ENCODE measurements around the gene NTNG1.
"Not testable (repeated sequence)": the region's sequence is repeated elsewhere in the genome, so short reads cannot be mapped to it uniquely, and the experiment has no call there.

Gene NTNG1

DNA sequence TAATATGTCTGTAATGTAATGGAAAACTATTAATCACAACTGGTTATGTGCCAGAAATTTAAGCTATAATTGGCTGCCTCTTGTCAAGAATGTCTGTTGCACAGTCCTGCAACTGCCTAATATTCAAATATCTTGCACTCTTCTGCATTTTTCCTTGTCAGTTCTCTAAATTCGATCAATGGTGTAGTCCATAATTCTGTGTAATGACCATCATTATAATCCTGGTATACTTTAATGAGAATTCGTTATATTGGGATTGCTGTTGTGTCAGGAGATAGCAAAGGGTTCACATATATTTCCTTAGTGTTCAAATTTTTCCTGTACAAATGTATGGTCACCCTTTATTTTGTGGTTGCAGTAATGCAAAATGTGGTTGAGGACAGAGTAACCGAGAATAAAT, 4.8 kb downstream of the NTNG1 start:
- DNase-seq: peak; percentile 84 to 89

DNA sequence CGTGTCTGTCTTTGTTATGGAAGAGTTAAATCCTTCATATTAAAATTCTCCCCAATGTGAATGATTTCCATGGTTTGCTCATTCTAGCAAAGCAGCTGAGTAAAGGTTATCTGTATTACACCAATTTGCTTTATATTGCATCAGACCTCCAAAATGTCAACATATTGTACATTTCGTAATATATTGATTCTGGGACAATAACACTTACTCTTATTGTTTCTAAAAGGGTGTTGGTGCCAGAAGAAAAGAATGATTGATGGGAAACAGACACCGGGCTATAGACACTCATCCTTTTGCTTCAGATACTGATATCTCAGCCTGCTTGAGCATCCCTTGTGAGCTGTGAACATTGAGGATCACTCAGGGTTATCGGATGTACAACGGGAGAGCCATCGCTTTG, 7.0 kb downstream of the NTNG1 start:
- peak in 1 of 2 experiments; percentile 55 for DNase-seq

DNA sequence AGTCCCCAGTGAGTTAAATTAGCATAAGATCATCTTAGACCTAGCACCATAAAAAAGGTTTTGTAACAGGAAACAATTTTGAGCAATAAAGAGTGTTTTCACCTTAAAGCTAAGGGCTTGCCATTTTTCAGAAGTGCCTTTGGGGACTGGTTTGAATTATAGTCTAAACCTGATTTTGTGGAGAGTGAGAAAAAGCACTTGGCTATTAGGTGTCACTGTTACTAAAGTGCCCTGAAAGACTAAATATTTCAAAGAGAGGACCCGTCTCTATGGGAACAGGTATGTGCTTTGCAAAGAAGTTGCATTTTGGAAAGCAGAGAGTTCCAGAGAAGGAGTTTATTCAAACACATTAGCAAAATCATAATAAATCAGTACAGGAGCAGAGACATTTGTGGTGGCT, 9.1 kb downstream of the NTNG1 start:
- DNase-seq: no peak

DNA sequence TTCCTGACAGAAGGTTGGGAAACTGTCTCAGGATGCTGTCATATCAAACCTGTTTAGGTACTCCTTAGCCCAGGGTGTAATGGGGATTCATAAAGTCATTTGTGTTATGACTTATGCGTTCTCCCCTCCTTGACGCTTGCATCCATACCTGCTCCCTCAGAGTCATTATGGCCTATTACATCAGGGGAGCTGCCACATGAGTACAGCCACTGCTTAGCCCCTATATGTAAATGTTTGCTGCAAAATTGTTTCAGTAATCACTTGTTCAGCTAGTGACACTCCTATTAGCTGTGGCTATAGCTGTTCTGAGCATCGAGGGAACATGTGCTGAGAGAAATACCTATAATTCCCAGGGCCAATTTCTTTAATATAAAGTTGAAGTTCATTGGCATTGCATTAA, 10.5 kb downstream of the NTNG1 start:
- DNase-seq: no peak

DNA sequence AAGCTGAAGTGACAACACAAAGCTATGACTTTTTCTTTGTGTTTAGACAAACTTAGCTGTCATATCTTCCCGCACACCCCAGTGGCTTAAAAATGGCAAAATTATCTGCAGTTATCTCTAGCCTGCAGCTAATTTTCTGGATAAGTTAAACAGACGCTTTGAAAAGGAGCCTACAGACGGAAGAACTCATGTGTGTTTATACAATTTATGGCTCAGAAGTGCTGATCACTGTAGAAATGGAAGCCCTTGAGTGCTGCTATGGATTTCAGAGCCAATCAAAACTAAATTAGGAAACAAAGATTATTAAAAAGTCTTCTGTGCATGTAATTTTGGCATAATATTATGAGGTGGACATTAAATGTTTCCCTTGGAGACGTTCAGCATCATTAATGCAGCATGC, 11.6 kb downstream of the NTNG1 start:
- peak in 1 of 2 experiments; percentile 35 for DNase-seq

DNA sequence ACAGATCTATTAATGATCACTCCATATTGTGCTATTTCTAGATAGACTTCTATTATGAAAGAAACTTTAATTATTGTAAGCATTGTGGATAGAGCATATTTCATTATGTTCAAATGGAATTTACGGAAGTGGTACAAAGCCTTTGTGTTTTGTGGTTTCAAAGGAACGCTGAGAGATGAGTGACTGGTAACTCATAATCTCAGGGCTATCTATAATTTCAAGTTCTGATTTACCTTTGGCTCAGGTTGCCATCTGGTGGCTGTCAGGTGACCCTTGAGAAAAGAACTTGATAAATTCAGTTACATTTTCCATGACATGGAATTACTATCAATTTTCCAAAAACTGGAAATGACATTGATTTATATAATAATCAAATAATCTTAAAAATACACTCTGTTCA, 12.2 kb downstream of the NTNG1 start:
- no peak for DNase-seq

DNA sequence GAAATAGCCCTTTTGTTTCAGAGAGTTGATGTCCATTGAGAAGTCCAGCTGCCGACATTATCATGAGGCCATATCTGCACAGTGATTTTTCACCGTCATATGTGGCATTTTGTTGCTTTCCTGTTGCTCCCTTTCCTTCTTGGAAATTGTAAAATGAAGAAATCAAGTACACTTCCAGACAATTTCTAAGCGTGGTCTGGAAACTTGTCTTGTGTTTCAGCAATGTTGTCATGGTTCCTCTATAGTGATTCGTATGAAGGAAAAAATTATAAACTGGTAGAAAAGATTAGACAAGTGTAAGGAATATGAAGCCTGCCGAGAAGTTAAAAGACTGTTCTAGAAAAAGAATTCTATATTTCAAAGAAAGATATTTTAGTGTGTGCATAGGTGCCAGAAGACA, 17.7 kb downstream of the NTNG1 start:
- DNase-seq: no peak

DNA sequence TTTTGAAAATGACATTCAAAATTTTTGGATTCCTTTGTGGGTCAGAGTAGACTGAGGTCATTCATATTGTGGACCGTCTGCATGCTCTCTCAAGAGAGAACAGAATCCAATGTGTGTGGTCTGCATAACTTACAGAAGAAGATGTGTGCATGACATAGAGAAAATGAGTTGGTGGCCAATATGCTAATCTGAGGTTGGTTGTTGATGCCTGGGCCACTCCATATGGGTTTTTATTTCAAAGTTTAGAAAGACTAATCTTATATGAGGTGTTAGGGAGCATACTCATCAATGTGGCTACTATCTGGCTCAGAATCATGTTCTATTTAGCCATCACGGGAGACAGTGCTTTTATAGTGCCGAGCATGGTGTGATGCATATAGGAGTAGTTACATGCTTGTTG, 18.2 kb downstream of the NTNG1 start:
- DNase-seq: no peak

DNA sequence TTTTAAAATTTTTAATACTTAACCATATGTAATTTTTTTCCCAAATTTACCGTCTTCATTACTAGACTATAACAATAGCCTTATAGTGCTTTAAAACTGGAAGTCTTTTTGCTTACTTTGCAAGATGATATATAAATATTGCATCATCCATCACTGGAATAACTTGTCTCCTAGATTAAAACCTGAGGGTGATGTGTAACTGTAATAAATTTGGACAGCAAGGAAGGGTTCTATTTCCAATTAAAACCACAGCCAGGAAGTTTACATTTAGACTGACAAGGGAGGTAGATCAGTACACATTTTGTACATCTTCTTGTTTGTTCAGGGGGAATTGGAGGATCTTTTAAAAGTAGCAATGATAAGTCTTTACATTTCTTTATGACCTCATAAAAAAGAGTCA, 21.9 kb downstream of the NTNG1 start:
- no peak for DNase-seq

DNA sequence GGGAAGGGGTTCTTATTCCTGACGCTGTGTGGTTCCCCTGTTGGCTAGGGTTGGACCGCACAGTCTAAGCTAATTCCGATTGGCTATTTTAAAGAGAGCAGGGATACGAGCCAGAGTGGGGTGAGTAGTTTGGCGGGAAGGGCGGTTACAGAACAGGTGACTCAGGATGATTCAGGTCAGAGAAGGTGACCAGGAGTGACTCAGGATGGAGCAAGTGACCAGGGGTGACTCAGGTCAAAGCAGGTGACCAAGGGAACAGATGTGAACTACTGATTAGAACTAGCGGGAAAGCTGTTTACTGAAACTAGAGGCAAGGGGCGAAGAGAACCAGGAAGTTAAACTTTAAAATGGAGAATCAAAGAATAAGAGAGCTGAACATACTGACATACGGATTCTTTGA, 24.1 kb downstream of the NTNG1 start:
- not testable (repeated sequence) for DNase-seq

DNA sequence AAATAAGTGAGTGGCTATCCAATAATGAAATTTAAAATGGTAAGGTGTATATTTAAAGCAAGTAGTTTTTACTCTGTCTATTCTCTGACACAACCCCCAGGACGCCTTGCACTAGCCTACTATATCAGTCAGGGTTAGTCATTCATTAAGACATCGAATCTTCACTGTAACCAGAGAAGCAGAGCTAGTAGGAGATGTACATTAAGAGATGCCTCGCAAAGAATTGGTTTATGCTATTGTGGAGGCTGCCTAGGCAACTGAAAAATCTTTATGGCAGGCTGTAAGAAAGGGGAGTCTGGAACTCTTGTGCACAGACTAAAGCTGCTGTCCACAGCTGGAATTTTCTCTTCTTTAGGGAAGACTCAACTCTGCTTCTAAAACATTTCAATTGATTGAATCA, 28.8 kb downstream of the NTNG1 start:
- DNase-seq: no peak

DNA sequence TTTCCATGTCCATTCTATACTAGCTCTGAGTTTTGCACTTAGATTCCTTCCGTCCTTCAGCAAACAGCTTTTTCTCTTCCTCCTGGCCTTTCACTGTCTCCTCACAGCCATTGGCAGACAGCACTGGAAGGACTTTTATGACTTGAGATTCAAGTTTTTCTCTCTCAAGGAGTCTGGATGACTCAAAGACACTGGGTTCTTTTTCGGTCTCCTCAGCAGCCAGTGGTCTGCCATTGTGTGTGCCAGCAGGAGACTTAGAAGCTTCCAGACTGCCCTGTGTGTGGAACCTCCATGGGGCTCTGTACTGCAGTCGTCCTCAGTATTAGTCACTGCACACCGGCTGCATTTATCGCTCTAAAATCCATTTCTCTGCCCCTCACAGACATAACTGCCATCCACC, 30.5 kb downstream of the NTNG1 start:
- DNase-seq: peak in 1 of 2 experiments; percentile 62

DNA sequence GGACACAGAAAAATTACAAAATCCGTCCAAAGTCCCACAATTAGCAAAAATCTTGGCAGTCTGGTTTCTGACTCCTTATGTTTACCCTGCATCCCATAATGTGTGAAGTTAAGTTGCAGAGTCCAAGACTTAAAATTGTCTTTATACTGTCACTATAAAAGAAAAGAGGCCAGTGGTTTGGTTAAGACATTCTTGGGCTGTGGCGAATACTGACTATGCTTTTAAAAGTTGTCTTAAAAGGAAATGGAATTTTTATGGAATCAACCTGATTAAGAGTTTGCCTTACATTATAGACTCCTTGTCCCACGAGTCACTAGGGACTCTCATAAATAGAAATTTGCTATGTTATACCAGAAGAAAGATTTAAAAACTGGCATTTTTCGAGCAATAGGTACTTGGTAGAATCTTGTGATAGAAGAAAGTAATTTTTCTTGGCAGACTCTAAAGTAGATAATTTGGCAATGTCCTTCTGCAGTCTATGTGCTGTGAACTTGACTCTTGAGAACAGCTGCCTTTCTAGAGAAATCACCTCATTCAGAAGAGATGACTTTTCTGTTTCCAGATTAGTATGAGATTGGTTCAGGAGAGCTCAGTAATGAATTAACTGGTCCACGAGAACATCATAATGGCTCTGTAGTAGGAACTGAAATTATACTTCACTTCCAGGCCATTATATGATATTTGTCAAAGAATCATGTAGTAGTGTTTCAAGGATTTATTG, 31.8 kb downstream of the NTNG1 start:
- peak in 1 of 2 experiments; percentile 67 for DNase-seq

DNA sequence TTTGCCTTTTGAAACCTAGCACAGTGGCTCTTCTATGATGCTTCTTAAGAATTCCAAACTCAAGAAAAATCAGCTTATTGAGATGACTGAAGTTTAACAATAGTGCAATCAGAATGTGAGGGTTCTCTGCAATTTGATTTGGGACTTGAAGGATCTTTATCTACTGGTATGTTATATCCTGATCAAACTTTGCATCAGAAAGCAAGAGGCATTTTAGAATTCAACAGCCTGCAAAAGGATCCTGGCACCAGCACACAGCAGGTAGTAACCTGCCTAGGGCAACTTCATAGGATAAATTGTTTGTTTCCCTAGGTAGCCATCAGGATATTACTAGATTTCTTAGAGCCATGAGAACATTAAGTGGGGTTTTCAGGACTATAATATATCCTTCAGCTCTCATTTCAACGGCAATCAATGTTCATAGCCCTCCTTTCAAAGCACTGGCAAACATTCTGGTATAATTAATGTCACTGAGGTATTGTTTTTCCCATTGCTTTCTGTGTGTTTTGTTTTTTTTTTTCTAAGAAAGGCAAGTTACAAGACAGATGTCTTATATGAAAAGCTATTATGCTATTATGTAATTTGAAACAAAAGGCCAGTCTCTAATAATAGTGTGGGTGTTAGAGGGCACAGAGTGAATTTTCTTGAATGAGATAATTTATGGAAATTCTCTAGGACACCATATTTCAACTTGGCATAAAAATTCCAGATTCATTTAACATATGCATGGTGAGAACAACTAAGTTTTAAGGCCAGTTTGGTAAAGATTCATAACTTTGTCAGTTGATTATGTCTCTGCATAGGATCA, 34.5 kb downstream of the NTNG1 start:
- no peak for DNase-seq

DNA sequence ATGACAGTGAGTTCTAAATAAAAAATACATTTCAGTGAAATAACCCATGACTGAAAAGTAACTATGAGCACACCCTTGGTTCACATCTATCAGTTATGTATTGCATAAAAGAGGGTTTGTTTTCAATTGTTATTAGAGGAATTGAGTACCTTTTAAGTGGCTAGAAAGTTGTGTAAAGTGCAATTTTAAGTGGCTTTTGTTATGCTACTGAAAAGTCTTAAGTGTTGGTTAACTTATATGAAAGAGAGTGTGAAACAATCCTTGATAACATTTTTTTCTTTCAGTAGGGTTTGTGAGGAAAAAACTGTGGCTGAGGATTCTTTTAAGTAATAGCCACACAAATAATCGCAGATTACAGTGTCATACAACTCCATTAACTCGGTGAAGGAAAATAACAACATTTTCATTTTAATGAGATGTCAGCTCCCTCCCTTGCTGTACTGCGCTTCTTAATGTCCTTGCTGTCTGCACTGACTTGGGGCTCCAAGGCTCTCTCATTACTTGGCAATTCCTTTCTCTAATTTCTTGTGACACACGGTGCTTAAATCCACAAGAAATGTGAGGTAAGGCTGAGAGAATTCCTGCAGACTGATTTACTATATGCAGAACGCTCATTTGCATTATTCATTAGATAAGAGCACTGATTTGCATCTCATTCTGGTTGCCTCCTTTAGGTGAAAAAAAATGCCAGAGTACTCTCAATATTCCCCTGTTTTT, 40.6 kb downstream of the NTNG1 start:
- no peak for DNase-seq

DNA sequence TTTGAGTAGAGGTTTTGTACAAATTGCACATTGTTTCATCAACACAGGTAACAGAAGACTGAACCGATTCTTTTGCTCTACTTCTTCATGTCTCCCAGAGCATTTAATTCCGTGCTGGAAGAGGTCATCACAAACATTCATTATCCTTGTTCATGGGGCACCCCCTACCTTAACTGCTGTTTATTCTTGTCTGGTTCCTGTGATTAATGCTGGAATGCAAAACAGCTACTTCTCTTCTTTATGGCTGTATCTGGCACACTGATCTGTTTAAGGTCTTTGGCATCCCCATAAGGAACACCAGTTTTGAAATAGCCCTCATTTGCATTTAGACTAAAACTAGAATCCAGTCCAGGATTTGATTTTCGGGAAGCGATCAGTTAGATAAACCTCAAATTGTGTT, 42.2 kb downstream of the NTNG1 start:
- DNase-seq: no peak

DNA sequence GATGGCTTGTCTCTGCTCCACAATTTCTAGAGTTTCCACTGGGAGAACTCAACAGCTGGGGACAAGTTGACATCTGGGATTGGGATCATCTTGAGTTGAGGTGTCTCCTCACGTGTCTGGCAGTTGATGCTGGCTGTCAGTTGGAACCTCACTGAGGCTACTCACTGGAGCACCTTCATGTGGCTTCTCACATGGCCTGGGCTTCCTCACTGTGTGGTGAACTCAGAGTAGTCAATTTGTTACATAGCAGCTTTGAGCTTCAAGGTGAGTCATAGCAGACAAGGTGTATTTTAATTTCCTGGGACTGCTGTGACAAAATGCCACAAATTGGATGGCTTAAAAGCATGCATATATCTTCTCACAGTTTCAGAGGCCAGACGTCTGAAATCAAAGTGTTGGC, 44.0 kb downstream of the NTNG1 start:
- DNase-seq: no peak

DNA sequence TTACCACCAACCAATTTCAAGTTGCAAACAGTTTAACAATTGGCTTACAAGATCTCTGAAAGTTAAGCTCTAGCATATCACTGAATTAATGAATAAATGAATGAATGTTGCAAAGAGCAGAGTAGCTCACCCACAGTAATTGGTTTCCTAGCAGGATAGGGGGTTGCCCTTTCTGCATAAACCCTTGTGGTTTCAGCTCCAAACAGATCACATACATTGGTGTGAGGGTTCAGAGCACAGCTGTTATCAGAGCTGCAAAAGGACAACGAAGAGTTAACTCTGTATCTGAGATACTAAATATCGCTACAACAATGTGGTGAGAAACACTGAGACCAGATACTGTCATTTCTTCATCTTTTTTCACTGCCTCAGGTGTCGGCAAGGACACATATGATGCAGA, 46.6 kb downstream of the NTNG1 start:
- DNase-seq: no peak

DNA sequence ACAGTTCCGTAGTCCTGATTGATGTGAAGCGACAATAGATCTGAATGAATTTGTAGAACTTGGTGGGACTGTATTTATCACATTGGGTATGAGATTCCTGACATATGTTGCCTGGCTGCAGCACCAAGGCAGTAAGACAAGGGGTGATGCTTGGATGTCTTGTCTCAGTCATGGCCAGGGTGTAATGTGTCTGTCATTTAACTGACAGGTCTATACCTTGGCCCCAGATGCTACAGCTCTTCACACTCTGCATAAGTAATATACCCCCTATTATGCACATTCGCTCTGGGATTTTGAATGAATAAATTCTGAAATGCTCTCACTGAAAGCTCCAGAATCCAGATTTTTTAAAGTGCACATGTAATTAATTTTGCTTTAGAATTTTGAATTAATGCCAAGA, 47.3 kb downstream of the NTNG1 start:
- DNase-seq: no peak

DNA sequence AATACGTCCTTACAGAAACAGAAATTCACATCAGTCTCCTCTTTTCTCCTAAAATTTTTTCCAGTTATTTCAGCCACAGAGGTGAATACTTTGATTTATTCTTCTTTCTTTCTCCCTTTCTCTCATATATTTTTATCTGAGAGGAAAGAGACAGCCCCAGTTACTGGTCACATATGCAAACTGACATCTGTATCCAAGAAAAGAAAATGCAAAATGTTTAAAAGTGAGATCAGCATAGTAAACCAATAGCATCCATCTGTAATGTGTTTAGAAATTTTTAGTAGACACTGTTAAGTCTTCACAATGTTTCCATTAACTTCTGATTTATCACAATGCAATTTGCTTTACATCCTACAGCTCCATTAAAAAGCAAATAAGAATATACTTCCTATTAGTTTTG, 53.5 kb downstream of the NTNG1 start:
- no peak for DNase-seq

DNA sequence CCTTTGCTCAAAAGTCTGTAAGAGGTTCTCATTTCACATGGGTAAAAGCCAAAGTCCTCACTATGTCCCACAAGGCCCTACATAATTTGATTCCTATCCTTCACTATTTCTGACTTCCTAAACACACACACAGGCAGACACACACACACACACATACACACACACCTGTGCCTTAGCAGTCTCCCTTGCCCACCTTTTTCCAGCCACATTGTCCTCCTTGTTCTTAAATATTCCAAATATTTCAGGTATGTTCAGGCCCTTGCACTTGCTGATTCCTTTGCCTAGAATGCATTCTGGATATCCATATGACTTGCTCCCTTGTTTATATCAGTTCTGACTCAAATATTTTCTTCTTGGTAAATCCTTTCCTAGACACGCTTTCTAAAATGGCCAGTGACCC, 54.6 kb downstream of the NTNG1 start:
- DNase-seq: no peak

DNA sequence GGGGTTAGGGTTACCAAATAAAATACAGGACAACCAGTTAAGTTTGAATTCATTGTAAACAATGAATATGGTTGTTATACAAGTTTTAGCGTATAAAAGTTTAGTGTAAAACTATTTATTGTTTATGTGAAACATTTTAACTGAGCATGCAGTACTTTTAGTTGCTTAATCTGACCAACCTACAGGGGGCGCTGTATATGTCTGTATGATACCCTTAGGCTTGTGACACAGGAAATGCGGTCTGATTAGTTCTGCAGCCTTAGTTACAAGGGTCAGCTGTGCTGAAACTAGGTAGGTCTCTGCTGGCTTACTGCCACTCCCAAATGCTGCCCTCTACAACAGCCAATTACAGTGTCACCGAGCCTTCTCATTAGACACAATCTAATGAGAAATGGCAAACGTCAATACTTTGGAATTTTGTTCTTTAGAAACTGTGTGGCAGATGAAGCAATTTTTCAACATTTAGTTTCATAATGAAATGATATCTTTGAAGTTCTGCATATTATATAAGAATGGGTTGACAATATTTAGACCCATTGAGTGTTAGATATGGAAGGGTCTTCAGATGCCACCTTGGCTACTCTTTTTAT, 56.2 kb downstream of the NTNG1 start:
- DNase-seq: peak; percentile 88

DNA sequence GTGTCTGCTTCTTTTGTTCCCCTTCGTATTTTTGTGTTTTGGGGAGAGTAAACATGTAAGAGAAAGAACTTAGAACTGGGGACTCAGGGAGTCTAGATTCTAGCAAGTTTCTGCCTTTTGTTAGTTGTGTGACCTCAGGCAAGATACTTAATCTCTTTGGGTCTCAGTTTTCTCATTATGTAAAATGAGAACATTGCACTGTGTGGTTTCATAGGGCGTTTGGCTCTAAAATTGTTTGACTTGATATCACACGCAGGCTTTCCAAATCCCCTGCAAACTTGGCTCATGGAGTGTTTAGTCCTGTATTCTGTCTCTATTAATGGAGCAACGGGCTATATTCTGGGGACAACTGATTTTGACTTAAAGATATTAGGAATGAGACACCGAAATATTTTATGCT, 57.7 kb downstream of the NTNG1 start:
- DNase-seq: peak; percentile 78 to 85

DNA sequence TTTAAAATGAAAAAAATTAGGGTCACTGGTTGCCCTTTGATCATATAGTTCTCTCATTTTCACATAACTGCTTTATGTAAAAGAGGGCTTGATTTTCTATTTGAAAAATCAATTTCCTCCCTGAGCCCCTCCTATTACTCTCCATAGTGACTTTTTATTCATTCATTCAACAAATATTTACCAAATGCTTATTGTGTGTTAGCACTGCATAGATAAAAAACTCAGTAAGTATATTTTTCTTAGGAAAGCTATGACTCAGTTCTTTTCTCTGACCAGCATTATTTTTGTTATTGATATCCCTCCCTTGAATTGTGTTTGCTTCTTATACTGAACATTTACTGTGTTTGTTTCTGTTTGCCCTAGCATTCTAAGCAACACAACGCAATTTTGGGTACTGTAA, 59.8 kb downstream of the NTNG1 start:
- DNase-seq: no peak
